NB4 (cell line): ENCODE data around the gene NDUFS2.

Source experiments
- CTCF ChIP-seq: IDR thresholded peaks from one replicate; pipeline ENCODE4 v1.5.1; 2012; ENCODE audit warnings: low read depth, low read length
- TF ChIP-seq, protein P1 (sequence below): IDR thresholded peaks from 2 replicates; pipeline ENCODE4 v1.6.1; 2011; ENCODE audit warnings: low read depth, low read length

- TF ChIP-seq, protein P1, sequence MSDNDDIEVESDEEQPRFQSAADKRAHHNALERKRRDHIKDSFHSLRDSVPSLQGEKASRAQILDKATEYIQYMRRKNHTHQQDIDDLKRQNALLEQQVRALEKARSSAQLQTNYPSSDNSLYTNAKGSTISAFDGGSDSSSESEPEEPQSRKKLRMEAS: no peak
- no peak for TF ChIP-seq CTCF
Measured at GRCh38 chr1:161188381-161188780, 13.8 kb upstream of the NDUFS2 start.
